Liver (tissue), 5 donors: Measurements from ENCODE around the gene ANG. TPM values are rescaled to one million over a fixed set of nuclear protein-coding genes. Genes with fewer than 3 reads are reported as not detected.

Experiments
- polyA plus RNA-seq, 2 donors: library from polyadenylated mRNA; stranded (reverse) in 1 of 2; unstranded in 1 of 2; fragments of 200-250 nt in 1 of 2; fragments of >200 nt in 1 of 2; fragmentation: Nextera tagmentation in 1 of 2; extraction: Ambion mirVana in 1 of 2; gene quantifications; one replicate each; pipeline versions ENCODE4 v1.2.1 to v1.2.3, GENCODE V29; 2013 to 2015
- small RNA-seq: library from RNA; depleted of rRNA; stranded (forward); fragments of <200 nt; gene quantifications from one replicate; pipeline ENCODE3, GENCODE V24; 2014
- total RNA-seq, 2 donors: library from RNA; depleted of rRNA; stranded (reverse); fragments of >200 nt; gene quantifications; one replicate each; pipeline ENCODE4 v1.2.3, GENCODE V29; 2014
- donor health status: healthy.
- donor health status: healthy.
- donor health status: healthy.

Gene ANG
- total and polyA plus RNA-seq, 4 donors = 153 to 2,524 (median 1,379) TPM

Small RNA genes within 50 kb of the gene (small RNA-seq; reads per million reads assigned to genes)
- gene RF00019 = not detected

Other genes starting within 250 kb of the ANG start
- gene OSGEP, start 234.0 kb upstream of the ANG start, total RNA-seq = 10 to 100 TPM; 29.0 to 39.0 TPM
- gene OSGEP, start 234.0 kb upstream of the ANG start, polyA plus RNA-seq = 10 to 100 TPM; 18.1 to 20.5 TPM
- gene APEX1, start 233.5 kb upstream of the ANG start, total RNA-seq = 10 to 100 TPM; 32.4 to 43.2 TPM
- gene APEX1, start 233.5 kb upstream of the ANG start, polyA plus RNA-seq = 10 to 100 TPM; 50.3 to 64.5 TPM
- 10 to 100 TPM; 14.1 to 14.6 TPM for gene PIP4P1, start 227.3 kb upstream of the ANG start, total RNA-seq
- gene PIP4P1, start 227.3 kb upstream of the ANG start, polyA plus RNA-seq = 10 to 100 TPM; 13.2 to 14.9 TPM
- 100 to 1,000 TPM in 1 of 2 donors, 10 to 100 TPM in 1; 41.8 to 156 TPM for gene PNP, start 219.4 kb upstream of the ANG start, total RNA-seq
- 10 to 100 TPM; 22.9 to 29.9 TPM for gene PNP, start 219.4 kb upstream of the ANG start, polyA plus RNA-seq
- under 1 TPM in 1 of 2 donors, not detected in 1; 0.19 TPM for gene RNASE10, start 183.2 kb upstream of the ANG start, total RNA-seq
- gene RNASE10, start 183.2 kb upstream of the ANG start, polyA plus RNA-seq = not detected
- not detected for gene RNASE9, start 127.7 kb upstream of the ANG start, total RNA-seq
- gene RNASE9, start 127.7 kb upstream of the ANG start, polyA plus RNA-seq = not detected
- gene RNASE11, start 100.8 kb upstream of the ANG start, total RNA-seq = not detected
- gene RNASE11, start 100.8 kb upstream of the ANG start, polyA plus RNA-seq = not detected
- gene RNASE12, start 97.4 kb upstream of the ANG start, total RNA-seq = not detected
- not detected for gene RNASE12, start 97.4 kb upstream of the ANG start, polyA plus RNA-seq
- gene OR6S1, start 47.1 kb upstream of the ANG start, total RNA-seq = not detected
- gene OR6S1, start 47.1 kb upstream of the ANG start, polyA plus RNA-seq = not detected
- 100 to 1,000 TPM; 129 to 191 TPM for gene RNASE4, start 4.2 kb upstream of the ANG start, total RNA-seq
- gene RNASE4, start 4.2 kb upstream of the ANG start, polyA plus RNA-seq = 100 to 1,000 TPM; 176 to 319 TPM
- gene EDDM3A, start 57.1 kb downstream of the ANG start, total RNA-seq = not detected
- not detected for gene EDDM3A, start 57.1 kb downstream of the ANG start, polyA plus RNA-seq
- not detected for gene EDDM3B, start 79.6 kb downstream of the ANG start, total RNA-seq
- gene EDDM3B, start 79.6 kb downstream of the ANG start, polyA plus RNA-seq = not detected
- 1 to 10 TPM; 3.9 to 4.6 TPM for gene RNASE6, start 92.5 kb downstream of the ANG start, total RNA-seq
- 1 to 10 TPM; 3.2 to 7.0 TPM for gene RNASE6, start 92.5 kb downstream of the ANG start, polyA plus RNA-seq
- 10 to 100 TPM in 1 of 2 donors, 1 to 10 TPM in 1; 5.8 to 11.7 TPM for gene RNASE1, start 114.1 kb downstream of the ANG start, total RNA-seq
- gene RNASE1, start 114.1 kb downstream of the ANG start, polyA plus RNA-seq = 10 to 100 TPM; 32.6 to 37.9 TPM
- 10 to 100 TPM in 1 of 2 donors, not detected in 1; 12.2 TPM for gene RNASE3, start 202.6 kb downstream of the ANG start, total RNA-seq
- gene RNASE3, start 202.6 kb downstream of the ANG start, polyA plus RNA-seq = under 1 TPM in 1 of 2 donors, not detected in 1; 0.52 TPM